GM21825 (cell line): ENCODE results near the gene TNC.

Experiments
- ATAC-seq: cut with Tn5 transposase; IDR thresholded peaks from one replicate; pipeline ENCODE4 v1.9.1; 2021; ENCODE audit warnings: mild to moderate bottlenecking, moderate library complexity; ENCODE audit not compliant: unreplicated experiment

The TNC gene

GRCh38 chr9:115104908-115105307, 13.0 kb downstream of the TNC start:
- no peak for ATAC-seq

- ATAC-seq = no peak
Measured at GRCh38 chr9:115103746-115104477, 14.0 kb downstream of the TNC start.

DNA sequence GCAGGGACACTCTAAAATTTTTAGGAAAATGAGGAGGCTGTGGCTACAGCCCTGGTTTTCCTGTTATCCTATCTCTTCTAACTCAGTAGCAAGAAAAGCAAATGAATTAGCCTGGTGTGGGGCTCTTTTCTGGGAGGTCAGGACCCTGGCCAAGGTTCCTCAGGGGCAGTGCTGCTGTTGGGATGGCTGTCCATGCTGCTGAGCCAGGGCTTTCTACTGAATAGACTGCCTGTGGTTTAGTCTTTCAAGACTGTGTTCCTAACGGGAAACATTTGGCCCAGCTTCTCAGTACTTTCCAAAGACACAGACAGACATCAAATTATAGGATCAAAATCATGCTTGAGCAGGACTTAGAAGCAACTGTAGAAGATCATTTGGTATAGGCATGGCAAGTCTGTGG, 18.1 kb downstream of the TNC start:
- no peak for ATAC-seq

- no peak for ATAC-seq
Measured at GRCh38 chr9:115098226-115098965, 19.6 kb downstream of the TNC start.

DNA sequence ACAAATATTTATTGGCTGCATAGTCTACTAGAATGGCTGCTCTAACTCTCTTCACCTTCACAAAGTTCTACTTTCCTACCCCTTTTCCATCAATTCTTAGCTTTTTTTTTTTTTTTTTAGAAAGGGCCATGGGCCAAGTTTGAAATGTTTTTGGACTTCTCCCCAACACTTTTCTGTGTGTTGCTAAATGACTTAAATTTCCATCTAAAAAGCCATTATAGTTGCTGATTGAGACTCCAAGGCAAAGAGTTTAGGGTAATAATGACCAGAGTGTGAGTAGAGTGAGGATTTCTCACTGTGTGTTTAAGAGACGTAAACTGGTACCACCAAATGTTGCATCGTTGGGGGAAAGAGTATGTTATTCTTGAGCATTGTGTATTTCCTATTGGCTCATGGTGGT, 24.4 kb downstream of the TNC start:
- no peak for ATAC-seq

- no peak for ATAC-seq
Measured at GRCh38 chr9:115090486-115090885, 27.5 kb downstream of the TNC start.

- ATAC-seq = no peak
Measured at GRCh38 chr9:115088860-115089259, 29.1 kb downstream of the TNC start.

DNA sequence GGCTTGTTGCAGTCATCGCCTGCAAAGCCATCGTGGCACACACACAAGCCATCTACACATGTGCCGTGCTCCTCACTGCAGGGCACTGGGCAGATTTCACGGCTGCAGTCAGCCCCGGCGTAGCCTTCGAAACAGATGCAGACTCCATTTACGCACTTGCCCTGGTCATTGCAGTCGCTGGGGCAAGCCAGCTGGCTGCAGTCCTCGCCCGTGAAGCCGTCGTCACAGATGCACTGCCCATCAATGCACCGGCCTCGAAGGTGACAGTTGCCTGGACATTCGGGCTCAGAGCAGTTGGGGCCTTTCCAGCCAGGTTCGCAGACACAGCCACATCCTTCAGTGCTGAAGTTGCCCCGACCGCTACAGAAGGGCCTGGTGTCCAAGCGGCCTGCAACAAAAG, 31.1 kb downstream of the TNC start:
- ATAC-seq = no peak

- no peak for ATAC-seq
Measured at GRCh38 chr9:115086461-115086860, 31.5 kb downstream of the TNC start.

- no peak for ATAC-seq
Measured at GRCh38 chr9:115085773-115086377, 32.1 kb downstream of the TNC start.

DNA sequence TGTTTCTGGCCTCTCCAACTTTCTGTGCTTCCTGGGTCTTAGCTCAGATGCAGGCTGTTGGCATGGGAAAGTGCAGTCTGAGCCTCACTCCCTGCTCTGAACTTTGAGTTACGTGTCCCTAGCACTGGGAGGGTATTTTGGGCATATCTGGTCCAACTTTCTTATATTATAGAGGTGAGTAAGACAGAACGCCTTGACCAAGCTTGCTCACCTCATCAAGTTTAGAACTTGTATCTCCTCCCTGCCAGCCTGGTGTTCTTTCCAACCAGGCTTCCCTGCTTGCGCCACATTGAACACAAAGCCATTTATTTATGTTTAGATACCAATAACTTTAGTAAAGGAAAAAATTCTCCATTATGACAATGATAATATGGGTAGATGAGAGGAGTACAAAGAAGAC, 33.2 kb downstream of the TNC start:
- no peak for ATAC-seq

- no peak for ATAC-seq
Measured at GRCh38 chr9:115084157-115084556, 33.8 kb downstream of the TNC start.

GRCh38 chr9:115080242-115080641, 37.7 kb downstream of the TNC start:
- no peak for ATAC-seq

DNA sequence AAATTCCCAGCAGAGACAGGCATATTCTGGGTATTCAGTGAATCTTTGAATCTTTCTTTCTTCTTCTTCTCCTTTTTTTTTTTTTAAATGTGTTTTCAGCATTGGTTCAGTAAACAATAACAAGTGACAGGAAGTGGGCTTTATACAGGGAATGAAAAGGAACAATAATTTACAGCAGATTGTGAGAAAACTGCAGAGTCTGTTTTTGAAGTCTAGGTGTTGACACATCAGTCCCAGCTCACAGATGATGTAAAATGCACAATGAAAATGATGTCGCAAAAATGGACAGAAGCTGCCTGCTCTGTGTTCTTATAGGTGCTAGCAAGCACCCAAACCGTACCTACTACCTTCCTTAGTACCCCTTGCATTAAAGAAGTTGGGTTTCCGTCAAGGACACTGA, 38.8 kb downstream of the TNC start:
- ATAC-seq = no peak

- no peak for ATAC-seq
Measured at GRCh38 chr9:115073456-115073855, 44.5 kb downstream of the TNC start.

DNA sequence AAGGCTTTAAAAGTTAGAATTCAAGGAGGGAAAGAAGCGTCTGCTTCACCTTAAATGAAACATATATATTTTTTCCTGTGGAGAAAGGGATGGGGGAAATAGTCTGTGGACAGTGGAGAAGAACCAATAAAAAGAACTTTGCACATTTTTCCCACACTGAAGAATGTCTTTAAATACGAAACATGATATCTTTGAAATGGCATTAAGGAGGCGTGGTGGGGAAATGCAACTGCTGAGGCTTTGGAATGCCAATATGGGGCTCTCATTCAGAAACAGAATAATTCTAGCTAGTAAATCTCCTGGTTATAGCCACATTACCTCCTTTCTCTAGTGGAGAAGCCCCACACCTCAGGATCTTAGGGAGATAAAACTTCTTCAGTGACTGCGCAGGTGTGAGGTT, 46.8 kb downstream of the TNC start:
- ATAC-seq = no peak

- no peak for ATAC-seq
Measured at GRCh38 chr9:115069771-115070170, 48.2 kb downstream of the TNC start.

DNA sequence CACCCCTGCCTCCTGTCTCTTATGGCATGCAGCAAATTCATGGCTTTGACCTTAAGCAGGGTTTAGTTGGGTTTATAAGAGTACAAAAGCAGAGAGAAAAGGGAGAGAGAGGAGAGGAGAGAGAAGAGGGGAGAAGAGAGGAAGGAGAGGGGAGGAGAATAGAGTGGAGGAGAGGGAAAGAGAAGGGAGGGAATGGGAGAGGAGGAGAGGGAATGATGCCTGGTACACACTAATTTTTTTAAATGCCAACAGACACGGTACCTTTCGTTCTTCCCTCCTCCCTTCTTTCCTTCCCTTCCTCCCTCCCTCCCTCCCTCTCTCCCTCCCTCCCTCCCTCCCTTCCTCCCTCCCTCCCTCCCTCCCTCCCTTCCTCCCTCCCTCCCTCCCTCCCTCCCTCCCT, 48.7 kb downstream of the TNC start:
- no peak for ATAC-seq

GRCh38 chr9:115068031-115068430, 49.9 kb downstream of the TNC start:
- ATAC-seq = no peak

DNA sequence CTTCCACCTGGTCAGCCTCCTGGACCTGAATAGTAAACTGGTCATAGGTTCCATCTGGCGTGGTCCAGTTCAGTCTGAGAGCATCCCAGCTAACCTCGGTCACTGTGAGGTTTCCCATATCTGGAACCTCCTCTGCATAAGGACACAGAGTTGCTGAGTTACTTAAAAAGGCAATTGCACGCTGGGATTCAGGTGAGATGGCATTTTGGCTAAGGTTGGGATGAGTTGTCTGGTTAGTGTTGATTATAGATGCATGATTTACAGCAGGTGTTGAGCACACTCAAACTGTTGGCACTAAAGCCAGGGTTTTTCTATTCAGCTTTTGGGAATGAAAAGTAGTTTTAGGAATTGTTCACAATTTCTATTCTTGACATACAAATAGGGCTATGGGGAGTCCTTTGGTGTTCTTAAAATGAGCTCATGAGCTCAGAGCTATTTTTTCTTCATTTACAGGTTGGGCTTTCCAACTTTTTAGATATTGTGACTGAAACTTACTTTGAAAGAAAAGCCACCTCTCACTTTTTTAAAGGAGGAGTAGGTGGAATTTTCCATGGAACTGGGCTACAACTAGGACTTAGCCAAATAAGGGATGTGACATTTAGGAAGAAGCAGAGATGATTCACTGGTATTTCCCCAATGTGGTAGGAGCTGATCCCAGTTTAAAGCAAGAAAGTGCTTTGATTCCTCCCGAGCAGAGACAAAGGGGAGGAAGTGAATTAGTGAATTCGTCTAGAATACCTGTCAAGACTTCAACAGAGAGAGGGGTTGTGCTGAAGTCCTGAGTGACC, 54.7 kb downstream of the TNC start:
- ATAC-seq = no peak

- ATAC-seq = no peak
Measured at GRCh38 chr9:115058684-115059315, 59.2 kb downstream of the TNC start.
